Fibroblast of lung (primary cell): ENCODE results near the gene C2CD4A.

ENCODE experiments used
- CTCF ChIP-seq, 2 donors: IDR thresholded peaks in 1 of 2; conservative IDR thresholded peaks in 1 of 2; 1 replicate in 1 of 2; 2 replicates in 1 of 2; pipeline ENCODE4 v1.5.1; 2011 to 2012; ENCODE audit warnings: low read length in 2 of 2, control low read depth in 1 of 2, inconsistent platforms in 1 of 2, low read depth in 1 of 2, mild to moderate bottlenecking in 1 of 2
- EZH2 ChIP-seq: IDR thresholded peaks from 2 replicates; pipeline ENCODE4 v1.5.1; 2012; ENCODE audit warnings: low read length, control low read depth, mild to moderate bottlenecking; ENCODE audit errors: missing control alignments

- TF ChIP-seq EZH2 (no peak), CTCF (conservative IDR thresholded peaks at IDR 0.05 in 1 of 2, IDR thresholded peaks at IDR 0.05 in 1 of 2; ENCODE audit: low read depth in 1 of 2, low read length in 2 of 2) (no peak)
These were observed 15.6 kb upstream of the C2CD4A start for GRCh38 chr15:62051166-62051565.
